Measurements from ENCODE around the gene NUCB2.

DNA sequence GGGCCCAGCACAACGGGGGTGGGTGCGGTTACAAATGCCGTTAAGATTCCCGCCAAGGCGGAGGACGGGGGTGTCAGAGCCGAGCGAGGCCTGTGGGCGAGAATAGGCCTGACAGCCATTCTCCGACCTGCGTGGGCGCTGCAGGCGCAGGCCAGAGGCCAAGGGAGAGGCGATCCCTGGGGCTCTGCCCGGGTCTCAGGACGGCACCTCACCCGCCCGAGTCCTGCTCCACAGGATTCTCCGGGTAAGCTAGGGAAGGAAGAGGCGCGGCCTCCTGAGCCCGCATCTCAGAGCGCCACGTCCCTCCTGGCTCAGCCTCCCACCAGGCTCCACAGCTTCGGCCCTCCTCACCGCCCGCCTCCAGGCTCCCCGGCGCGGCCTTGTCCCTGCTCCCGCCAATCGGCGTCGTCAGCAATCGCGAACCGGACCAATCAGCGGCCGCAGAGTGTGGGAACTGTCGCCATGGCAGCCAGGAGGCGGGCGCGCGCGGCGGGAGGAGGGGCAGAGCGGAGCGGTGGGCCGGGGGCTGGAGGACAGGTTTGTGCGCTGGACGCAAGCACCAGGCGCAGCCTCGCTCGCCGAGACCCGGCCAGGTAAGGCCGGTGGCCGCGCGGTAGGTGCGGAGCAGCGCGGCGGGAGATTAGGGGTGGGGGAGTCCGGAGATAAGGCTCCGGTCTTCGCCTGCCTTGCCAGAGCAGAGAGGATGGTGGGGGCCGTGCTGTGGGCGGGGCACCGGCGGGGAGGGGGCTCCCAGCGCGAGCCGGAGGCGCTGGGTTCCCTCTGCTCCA, at the start of gene NUCB2:
- TF ChIP-seq, protein P1, sequence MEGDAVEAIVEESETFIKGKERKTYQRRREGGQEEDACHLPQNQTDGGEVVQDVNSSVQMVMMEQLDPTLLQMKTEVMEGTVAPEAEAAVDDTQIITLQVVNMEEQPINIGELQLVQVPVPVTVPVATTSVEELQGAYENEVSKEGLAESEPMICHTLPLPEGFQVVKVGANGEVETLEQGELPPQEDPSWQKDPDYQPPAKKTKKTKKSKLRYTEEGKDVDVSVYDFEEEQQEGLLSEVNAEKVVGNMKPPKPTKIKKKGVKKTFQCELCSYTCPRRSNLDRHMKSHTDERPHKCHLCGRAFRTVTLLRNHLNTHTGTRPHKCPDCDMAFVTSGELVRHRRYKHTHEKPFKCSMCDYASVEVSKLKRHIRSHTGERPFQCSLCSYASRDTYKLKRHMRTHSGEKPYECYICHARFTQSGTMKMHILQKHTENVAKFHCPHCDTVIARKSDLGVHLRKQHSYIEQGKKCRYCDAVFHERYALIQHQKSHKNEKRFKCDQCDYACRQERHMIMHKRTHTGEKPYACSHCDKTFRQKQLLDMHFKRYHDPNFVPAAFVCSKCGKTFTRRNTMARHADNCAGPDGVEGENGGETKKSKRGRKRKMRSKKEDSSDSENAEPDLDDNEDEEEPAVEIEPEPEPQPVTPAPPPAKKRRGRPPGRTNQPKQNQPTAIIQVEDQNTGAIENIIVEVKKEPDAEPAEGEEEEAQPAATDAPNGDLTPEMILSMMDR (conservative IDR thresholded peaks at IDR 0.05; ENCODE audit: low read length) = no peak
- no peak for TF ChIP-seq EZH2phosphoT487 (IDR thresholded peaks at IDR 0.05; ENCODE audit: borderline replicate concordance, low read depth, low read length)

All from OCI-LY7 (cell line).